ENCODE results near the gene SULT1A1.
A peak's percentile ranks its signal among the peaks of the same experiment; 100 is the strongest.
"Not testable (repeated sequence)": the region's sequence is repeated elsewhere in the genome, so short reads cannot be mapped to it uniquely, and the experiment has no call there.

The SULT1A1 gene

DNA sequence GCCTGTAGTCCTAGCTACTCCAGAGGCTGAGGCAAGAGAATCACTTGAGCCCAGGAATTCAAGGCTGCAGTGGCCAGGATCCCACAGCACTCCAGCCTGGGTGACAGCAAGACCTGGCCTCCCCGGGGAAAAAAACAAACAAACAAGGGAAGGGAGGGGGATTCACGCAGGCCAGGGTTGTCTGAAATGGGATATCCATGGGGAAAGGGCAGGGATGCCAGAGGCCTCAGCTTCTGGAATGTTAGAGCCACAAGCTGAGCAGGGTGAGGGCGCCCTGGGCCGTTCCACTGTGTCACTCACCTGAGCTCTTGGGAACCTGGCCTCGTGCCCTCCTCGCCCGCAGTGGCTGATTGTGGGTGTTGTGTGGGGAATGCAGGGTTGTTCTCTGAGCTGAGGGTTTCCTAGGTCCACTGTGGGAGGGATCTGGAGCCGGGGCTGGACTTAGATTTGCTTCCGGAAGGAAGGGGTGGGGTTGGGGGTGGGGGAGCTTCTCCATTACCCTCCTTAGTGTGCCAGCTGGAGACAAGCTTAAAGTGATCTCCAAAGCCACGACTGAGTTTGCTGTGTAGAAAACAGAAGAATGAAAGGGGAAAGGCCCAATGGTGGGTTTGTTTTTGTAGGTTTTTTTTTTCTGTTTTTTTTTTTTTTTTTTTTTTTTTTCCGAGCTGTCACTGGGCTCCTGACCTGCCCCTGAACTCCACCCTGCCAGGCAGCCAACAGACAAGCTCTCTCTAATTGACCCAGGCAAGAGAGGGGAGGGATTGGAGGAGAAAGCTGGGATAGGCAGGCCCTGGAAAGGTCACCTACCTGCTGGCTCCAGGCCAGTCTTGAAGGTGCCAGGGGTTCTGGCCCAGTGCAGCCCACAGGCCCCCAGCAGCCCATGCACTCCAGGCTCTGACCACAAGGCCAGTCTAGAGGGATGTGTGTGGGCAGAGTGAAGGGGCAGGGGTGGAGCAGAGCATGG, at the start of gene SULT1A1:
TSS of gene SULT1A1 (minus strand) at position 414 of the 964 bp plus-strand sequence. CDS start 1,189 bp downstream, outside the sequence.
- TF ChIP-seq POLR2A (IDR thresholded peaks at IDR 0.05; ENCODE audit: low read length) = no peak
- TF ChIP-seq GATA1 (IDR thresholded peaks at IDR 0.05; ENCODE audit: low read depth, low read length) = no peak
- no peak for DNase-seq

DNA sequence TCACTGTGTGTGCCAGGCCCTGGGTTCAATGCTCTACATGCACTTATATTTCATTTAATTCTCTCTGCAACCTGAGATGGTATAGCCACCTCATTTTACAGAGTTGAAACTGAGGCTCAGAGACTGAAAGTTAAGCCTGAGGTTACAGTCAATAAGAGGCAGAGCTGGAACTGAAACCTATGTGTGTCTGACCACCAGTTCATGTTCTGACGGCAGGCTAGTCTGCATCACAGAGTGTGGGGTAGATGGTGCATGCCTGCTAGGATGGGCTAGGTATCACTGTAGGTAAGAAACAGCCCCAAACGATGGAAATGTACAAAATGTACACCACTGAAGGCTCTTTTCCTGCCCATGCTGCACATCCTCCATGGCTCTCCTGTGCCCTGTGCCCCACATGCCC, 30.1 kb upstream of the SULT1A1 start:
- DNase-seq = not testable (repeated sequence)

DNA sequence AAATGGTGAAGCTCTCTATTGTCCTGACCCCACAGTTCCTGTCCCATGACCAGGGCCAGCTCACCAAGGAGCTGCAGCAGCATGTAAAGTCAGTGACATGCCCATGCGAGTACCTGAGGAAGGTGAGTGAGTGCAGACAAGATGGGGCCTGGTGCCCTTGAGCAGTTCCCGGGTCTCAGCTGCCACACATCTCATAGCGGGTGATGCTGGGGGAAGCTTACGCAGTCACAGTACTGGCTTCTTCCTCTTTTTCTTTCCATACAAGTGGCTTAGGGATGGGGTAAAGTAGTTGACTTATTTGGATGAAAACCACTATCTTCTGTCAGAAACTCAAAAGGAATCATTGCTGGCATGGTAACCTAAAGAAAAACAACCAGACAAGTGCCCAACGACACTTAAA, 28.5 kb upstream of the SULT1A1 start:
- DNase-seq = not testable (repeated sequence)

DNA sequence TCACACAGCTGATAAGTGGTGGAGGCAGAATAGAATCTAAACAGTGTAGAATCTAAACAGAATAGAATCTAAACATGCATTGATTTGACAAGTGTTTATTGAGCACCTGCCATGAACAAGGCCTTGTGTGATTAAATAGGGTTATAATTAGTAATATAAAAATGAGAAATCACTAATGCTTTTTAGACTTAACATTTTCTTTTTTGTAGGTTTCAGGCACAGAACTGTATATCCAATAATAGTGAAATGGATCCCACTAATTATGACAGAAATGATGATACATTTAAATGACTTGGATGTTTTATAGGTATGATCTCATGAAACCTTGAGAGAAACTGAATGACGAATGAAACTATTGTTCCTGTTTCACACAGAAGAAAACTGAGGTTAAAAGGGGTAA, 27.9 kb upstream of the SULT1A1 start, which contains the start of gene NPIPB8:
TSS of gene NPIPB8 (plus strand) at position 301 of the 400 bp plus-strand sequence. CDS start 296 bp downstream, outside the sequence.
- DNase-seq = not testable (repeated sequence)

DNA sequence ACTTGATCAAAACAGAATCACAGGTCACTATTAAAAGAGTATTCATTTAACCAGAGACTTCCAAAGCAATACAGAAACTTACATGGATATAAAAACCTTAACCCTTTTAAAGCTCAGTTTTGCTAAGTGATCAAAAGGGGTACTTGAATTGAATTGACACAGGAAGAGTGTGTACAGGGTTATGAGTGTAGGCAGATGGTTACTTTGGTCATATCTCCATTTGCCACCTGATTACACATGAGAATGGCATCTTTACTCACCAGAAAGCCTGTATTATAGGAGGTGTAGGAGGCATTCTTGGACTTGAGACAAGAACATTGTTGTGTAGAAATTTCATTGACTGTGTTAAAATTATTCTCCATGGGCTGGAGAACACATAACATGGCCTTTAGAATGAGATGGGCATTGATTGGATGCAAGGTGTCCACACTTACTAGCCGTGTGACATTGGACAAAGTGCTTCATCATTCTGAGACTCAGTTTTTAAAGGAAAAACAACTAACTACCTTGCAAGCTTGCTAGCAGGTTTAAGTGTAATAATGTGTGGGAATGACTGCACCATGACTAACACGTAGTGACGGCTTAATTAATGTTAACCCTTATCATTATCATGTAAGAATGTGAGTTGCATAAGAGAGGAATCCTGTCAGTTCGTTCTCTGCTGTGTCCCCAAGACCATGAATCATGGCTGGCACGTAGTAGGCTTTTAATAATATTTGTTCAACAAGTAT, 26.4 kb upstream of the SULT1A1 start:
- DNase-seq = not testable (repeated sequence)

DNA sequence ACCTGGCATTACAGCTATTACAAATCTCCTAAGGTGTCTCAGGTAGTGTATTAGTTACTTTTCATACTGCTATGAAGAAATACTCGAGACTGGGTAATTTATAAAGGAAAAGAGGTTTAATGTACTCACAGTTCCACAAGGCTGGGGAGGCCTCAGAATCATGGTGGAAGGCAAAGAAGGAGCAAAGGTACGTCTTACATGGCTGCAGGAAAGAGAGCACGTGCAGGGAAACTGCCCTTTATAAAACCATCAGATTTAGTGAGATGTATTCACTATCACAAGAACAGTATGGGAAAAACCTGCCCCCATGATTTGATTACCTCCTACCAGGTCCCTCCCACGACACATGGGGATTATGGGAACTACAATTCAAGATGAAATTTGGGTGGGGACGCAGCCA, 21.1 kb upstream of the SULT1A1 start:
- DNase-seq = not testable (repeated sequence)

DNA sequence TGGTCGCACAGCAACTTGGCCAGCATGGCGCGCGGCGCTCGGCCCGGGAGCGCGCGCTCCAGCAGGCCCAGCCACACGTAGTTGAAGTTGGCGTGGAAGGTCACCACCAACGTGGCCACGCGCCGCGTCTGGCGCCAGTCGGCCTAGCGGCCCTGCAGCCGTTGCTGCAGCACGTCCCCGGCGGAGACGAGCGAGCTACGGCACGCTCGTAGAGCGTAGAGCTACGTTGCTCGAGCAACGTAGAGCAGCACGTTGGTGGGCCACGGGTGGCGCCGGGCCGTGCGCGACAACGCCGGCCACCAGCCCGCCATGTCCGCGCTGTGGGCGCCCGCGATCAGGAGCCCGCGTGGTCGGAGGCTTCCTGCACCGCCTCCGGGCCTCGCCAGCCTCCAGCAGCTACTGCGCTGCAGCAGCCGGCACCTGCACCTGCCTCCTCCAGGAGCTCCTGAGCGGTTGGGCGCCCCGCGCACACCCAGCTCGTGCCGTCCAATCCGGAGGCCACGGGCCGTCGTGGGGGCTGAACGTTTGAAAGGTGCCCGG, 13.4 kb upstream of the SULT1A1 start:
- TF ChIP-seq GATA1 (IDR thresholded peaks at IDR 0.05; ENCODE audit: low read depth, low read length) (no peak), POLR2A (IDR thresholded peaks at IDR 0.05; ENCODE audit: low read length) (peak; percentile 53)
- peak in 1 of 2 experiments; percentile 57 for DNase-seq

DNA sequence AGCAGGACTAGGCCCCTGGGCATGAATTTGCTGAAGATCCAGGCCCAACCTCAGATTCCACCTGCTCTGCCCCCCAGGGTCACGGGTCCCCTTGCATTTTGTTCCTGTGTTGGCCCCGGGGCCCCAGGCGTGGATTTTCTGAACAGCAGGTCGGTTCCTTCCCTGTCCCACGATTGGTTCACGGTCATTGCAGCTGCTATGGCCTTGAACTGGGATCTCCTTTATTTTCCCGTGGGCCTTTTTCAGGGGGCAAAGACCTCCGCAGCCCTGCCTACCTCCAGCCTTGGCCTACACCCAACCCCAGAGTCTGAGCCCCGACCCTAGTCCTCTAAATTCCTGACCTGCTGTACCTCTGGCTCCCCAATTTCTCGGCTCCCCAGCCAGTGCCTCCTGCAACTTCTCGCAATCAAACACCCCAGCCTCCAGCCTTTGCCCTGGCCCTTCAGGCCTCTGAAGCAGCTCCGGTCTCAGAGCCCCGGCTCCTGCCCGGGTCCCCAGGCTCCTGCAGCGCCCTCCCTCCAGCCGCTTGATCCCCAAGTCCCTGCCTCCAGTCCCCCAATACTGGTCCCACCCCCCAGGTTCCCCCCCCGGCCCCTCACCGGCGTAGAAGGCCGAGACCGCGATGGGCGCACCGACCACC, 12.8 kb upstream of the SULT1A1 start:
- not testable (repeated sequence) for DNase-seq

DNA sequence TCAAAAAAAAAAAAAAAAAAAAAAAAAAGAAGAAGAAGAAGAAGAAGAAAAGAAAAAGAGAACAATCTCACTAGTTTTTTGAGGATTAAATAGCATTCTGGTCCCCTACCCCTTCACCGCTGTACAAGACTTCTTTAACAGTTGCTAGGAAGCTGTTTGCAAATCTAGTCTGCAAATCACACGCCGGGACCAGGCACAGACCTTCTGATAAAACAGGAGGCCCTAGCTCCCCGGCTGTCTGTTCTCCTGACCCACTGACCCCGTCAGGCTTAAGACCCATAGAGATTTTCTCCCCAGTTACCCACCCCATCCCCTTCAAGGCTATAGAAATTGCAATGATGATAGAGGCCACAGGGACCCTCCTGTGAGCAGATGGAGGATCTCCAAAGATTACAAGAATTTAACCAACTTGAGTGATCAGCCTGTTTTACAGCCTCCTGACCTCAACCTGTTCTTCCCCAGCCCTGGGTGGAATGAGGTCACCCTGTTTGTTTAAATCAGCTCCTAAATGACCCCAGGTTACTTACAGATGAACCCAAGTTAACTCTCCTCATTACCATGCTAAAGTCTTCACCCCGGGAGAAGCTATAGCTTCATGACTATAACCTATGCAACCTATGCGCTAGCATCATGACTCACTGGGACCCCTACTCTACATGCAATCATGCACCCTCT, 11.8 kb upstream of the SULT1A1 start:
- no peak for DNase-seq

DNA sequence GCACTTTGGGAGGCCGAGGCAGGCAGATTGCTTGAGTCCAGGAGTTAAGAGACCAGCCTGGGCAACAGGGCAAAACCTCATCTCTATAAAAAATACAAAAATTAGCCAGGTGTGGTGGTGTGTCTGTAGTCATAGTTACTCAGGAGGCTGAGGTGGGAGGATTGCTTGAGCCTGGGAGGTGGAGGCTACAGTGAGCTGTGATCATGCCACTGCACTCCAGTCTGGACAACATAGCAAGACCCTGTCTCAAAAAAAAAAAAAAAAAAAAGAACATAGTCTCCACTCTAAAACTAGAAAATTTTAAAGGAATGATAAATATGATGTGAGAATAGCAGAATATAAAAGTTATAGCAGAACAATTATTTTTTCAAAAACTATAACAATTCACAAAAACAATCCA, 10.5 kb upstream of the SULT1A1 start:
- DNase-seq = not testable (repeated sequence)

More for the DNA sequence above, 11.8 kb upstream of the SULT1A1 start:
- TF ChIP-seq GATA1 (IDR thresholded peaks at IDR 0.05; ENCODE audit: low read depth, low read length) (no peak), POLR2A (IDR thresholded peaks at IDR 0.05; ENCODE audit: low read length) (no peak)

DNA sequence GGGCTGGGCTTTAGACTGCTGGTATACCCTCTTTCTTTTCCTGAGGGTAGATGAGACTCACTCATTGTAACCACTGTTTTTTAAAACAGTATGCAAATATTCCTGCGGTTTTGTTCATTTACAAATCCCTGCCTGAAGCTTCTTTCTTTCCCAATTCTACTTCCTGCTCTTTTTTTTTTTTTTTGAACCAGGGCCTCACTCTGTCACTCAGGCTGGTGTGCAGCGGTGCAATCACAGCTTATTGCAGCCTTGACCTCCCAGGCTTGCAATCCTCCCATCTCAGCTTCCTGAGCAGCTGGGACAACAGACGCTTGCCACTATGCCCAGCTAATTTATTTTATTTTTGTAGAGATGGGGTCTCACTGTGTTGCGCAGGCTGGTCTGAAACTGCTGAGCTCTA, 8.0 kb upstream of the SULT1A1 start:
- no peak for DNase-seq
- TF ChIP-seq GATA1 (IDR thresholded peaks at IDR 0.05; ENCODE audit: low read depth, low read length) (no peak), POLR2A (IDR thresholded peaks at IDR 0.05; ENCODE audit: low read length) (no peak)

DNA sequence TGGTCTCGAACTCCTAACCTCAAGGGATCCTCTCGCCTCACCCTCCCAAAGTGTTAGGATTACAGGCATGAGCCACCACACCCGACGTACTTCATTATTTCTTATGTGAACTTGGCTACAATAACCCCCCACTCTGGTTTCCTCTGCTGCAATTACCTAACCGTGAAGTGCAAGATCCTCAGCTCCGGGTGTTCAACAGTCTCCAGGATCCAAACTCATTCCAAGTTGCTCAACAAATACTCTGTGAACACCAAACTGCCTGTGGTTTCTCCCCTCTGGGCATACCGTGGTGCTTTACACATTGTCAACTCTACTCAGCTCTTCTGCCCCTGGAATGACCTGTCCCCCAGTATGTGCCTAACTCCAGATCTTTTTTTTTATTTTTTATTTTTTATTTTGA, 6.8 kb upstream of the SULT1A1 start:
- TF ChIP-seq POLR2A (IDR thresholded peaks at IDR 0.05; ENCODE audit: low read length) = no peak
- TF ChIP-seq GATA1 (IDR thresholded peaks at IDR 0.05; ENCODE audit: low read depth, low read length) = no peak
- DNase-seq = no peak

DNA sequence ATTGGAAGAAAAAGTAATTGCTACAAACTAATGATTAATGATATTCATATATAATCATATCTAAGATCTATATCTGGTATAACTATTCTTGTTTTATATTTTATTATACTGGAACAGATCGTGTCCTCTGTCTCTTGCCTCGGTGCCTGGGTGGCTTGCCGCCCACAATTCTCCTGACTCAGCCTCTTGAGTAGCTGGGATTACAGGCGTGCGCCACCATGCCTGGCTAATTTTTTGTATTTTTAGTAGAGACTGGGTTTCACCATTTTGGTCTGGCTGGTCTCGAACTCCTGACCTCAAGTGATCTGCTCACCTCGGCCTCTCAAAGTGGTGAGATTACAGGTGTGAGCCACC, 6.4 kb upstream of the SULT1A1 start:
- not testable (repeated sequence) for DNase-seq

DNA sequence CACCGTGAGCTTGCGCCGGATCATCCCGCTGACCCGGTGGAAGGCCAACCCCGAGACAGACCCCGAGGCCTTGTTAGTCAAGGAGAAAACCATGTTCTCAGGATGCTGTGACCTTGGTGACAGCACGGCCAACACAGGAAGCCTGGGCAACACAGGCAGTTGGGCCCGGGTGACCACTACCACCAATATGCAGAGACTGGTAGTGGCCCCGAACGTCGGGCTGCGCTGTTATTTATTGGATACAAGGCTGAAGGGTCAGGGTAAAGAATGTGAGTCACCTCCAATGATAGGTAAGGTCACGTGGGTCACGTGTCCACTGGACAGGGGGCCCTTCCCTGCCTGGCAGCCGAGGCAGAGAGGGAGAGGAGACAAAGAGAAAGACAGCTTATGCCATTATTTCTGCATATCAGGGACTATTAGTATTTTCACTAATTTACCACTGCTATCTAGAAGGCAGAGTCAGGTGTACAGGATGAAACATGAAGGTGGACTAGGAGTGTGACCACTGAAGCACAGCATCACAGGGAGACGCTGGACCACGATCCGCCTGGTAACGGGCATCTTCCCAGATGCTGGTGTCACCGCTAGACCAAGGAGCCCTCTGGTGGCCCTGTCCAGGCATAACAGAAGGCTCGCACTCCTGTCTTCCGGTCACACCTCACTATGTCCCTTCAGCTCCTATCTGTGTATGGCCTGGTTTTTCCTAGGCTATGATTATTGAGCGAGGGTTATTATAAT, 5.8 kb upstream of the SULT1A1 start:
- DNase-seq = peak; percentile 35 to 48

DNA sequence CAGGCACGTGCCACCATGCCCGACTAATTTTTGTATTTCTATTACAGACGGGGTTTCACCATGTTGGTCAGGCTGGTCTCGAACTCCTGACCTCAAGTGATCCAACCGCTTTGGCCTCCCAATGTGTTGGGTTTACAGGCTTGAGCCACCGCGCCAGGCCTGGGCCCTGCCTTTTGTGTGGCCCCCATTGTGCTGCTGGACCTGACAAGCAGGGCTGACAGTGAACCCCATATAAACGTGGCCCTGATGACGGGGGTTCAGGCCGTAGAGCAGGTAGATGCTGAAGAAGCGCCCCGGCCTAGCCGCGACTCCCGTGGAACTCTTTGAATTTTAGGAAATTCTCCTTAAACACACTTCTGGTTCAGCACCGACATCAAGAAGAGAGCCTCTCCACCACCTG, 4.7 kb upstream of the SULT1A1 start:
- not testable (repeated sequence) for DNase-seq

DNA sequence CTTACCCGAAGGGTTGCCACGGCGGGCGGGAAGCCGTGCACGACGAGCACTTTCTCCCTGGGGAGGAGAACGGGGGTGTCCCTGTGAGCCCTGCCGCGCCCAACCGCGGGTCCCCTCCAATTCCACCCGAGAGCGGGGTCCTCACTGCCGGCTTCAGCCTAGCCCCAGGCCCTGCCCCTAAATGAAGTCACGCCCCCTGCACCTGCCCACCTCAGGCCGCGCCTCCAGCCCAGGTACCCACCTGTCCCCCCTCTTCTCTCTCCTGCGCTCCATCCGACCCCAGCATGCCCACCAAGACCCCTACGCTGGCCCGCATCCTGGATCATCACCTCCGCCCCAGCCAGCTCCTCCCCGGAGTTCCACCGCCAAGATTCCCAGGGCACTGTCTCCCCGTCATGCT, 4.1 kb upstream of the SULT1A1 start:
- DNase-seq = not testable (repeated sequence)

DNA sequence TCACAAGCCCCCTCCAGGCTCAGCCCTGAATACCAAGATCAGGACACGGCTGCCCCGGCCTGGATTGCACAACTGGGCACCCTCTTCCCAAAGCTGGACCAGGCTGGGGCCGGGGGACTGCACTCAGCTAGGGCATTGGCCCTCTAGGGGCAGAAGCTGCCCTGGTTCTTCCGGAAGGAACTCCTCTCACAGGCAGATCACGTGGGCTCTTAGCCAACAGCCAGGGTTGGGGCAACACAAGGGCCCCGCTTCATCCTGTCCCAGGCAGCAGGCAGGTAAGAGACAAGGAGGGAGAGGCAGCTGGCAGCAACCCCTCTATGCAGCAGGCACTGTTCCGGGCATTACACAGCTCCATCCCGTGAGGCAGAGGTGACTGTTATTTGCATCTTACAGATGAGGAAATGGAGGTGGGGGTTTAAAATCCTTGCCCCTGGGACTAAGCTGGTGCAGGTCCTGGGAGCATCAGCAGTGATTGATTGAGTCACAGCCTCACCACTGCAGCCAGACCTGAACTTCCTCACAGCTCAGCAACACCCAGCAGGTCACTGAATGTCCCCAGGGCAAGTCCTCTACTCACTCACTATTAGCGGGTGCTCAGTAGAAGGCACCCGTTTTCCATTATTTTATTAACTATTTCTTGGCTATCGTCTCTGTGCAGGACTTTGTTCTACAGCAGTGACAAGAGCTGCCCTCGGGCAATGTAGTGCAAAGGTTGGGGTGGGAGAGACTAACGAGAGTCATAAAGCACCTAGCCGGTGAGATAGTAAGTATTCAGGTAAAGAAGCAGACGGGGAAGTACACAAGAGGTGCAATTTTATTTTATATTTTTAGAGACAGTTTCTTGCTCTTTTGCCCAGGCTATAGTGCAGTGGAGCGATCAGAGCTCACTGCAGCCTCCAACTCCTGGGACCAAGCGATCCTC, 2.8 kb upstream of the SULT1A1 start:
- not testable (repeated sequence) for DNase-seq

Data from erythroblast (primary cell).